D721Med (cell line): ENCODE data around the gene HIVEP3.

ENCODE experiments used
- DNase-seq: peaks from one replicate; pipeline ENCODE4 v3.0.0; 2011; ENCODE audit warnings: low spot score; ENCODE audit not compliant: insufficient read length
- FAIRE-seq: peaks from 2 replicates; lab custom pipeline; 2011; peaks lifted over from hg19 to GRCh38; lab: Jason Lieb, UNC
- CTCF ChIP-seq: IDR thresholded peaks from 2 replicates; pipeline ENCODE4 v1.5.1; 2012; ENCODE audit warnings: mild to moderate bottlenecking, control low read depth; ENCODE audit not compliant: insufficient read depth; ENCODE audit errors: missing control alignments

The HIVEP3 gene

GRCh38 chr1:41918450-41919043 is at the start of gene HIVEP3:
Gene HIVEP3 (minus strand): TSS chr1:41918922.
- DNase-seq (peak; percentile 38), FAIRE-seq (no peak)
- TF ChIP-seq CTCF = no peak

- DNase-seq (no peak), FAIRE-seq (no peak)
- no peak for TF ChIP-seq CTCF
Observed at GRCh38 chr1:41964400-41964799, 45.7 kb upstream of the HIVEP3 start.

- FAIRE-seq (no peak), DNase-seq (no peak)
- TF ChIP-seq CTCF = no peak
Observed at GRCh38 chr1:41963636-41964035, 44.9 kb upstream of the HIVEP3 start.

DNA sequence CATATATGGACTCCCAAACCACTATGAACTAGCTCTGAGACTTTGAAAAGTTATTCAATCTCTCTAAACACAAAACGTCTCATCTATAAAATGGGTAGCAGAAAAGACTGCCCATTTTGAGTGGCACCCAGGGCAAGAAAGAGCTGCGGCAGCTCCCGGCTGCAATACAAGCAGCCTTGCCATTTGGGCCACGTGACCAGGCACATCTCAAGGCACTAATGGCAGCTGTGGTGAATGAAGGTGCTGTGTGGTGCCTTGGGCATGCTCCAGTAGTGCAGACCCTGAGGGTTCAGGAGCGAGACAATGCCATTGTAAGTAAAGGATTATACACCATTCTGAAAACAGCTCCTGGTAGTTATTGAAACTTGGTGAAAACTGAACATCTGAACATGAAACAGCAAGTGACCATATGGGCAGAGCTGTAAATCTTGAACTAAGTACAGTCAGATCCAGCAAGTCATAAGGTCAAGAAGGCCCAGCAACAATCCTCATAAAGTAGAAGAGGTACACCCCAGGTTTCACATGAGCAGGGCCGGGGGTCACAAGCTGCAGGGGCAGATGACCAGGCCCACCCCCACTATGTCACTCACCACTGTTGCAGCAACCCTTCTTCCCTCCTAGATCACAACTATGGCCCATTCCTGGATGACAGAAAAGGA is 39.4 kb upstream of the HIVEP3 start:
- FAIRE-seq = no peak
- no peak for TF ChIP-seq CTCF
- DNase-seq = no peak

DNA sequence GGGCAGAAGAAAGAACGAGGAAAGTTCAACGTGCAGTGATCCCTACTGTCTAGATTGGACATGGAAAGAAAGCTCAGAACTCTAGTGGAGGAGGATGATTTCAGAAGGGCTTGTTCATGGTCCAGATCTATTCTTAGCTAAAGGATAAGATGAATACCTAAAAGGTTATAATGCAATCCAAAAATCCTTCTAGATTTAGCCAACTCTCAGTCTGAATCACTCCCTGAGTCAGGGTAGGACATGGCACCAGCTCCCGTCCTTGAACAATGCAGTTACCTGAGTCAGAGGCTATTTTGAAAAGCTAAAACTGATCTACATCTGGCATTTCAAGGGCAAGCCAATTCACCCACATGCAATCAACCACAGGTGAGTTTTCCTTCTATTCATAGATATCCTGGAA is 38.8 kb upstream of the HIVEP3 start:
- TF ChIP-seq CTCF = no peak
- no peak for DNase-seq
- FAIRE-seq = no peak

GRCh38 chr1:41955461-41956159 is 36.9 kb upstream of the HIVEP3 start:
- FAIRE-seq (no peak), DNase-seq (no peak)
- TF ChIP-seq CTCF = no peak

DNA sequence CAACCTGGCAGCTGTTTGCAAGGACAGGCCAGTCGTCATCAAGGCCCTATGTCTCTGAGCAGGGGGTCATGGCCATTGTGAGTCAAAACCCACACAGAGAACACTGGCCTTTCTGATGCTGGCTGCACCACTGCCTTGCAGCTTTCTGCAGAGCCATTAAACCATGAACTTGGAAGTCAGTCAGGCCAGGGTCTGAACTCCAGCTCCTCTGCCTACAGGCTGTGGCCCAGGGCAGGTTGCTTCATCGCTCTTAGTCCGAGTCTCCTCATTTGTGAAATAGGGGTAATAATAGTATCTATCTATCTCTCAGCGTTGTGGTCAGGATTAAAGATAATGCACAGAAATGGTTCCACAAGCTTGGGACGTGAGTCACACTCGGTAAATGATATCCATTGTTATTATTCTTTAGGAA is 35.8 kb upstream of the HIVEP3 start:
- DNase-seq = no peak
- no peak for FAIRE-seq
- no peak for TF ChIP-seq CTCF
